SK-N-SH (cell line): ENCODE results near the gene WFDC9.

Experiments used
- CTCF ChIP-seq: fragments of 200-600 bp; sonication (generic); IDR thresholded peaks from 2 replicates; pipeline ENCODE4 v1.6.1; 2017; ENCODE audit warnings: antibody characterized with exemption, mild to moderate bottlenecking, moderate library complexity
- EP300 ChIP-seq, 2 experiments: IDR thresholded peaks; 2 replicates each; pipeline versions ENCODE4 v1.4.0 to v1.6.1; 2012; ENCODE audit warnings: borderline replicate concordance in 1 of 2, low read depth in 1 of 2, low read length in 1 of 2
- FOSL2 ChIP-seq: IDR thresholded peaks from 2 replicates; pipeline ENCODE4 v1.4.0; 2012; ENCODE audit warnings: low read depth, mild to moderate bottlenecking, moderate library complexity, borderline replicate concordance
- MAX ChIP-seq: IDR thresholded peaks from 2 replicates; pipeline ENCODE4 v1.4.0; 2012; ENCODE audit warnings: low read depth
- NFIC ChIP-seq: IDR thresholded peaks from 2 replicates; pipeline ENCODE4 v1.4.0; 2012; ENCODE audit warnings: borderline replicate concordance
- NRF1 ChIP-seq: IDR thresholded peaks from 2 replicates; pipeline ENCODE4 v1.6.1; 2012; ENCODE audit warnings: low read depth, mild to moderate bottlenecking, low read length
- POLR2AphosphoS5 ChIP-seq: IDR thresholded peaks from 2 replicates; pipeline ENCODE4 v1.6.1; 2012; ENCODE audit warnings: low read depth, low read length
- REST ChIP-seq: IDR thresholded peaks from 2 replicates; pipeline ENCODE4 v1.6.1; 2012; ENCODE audit warnings: mild to moderate bottlenecking, low read depth, low read length, moderate library complexity
- RFX5 ChIP-seq: IDR thresholded peaks from 2 replicates; pipeline ENCODE4 v1.6.1; 2012; ENCODE audit warnings: mild to moderate bottlenecking, improper control_type of control experiment, low read length
- SMC3 ChIP-seq: IDR thresholded peaks from 2 replicates; pipeline ENCODE4 v1.6.1; 2012; ENCODE audit warnings: low read depth, low read length, improper control_type of control experiment
- TEAD4 ChIP-seq: IDR thresholded peaks from 2 replicates; pipeline ENCODE4 v1.4.0; 2012; ENCODE audit warnings: mild to moderate bottlenecking, borderline replicate concordance; ENCODE audit not compliant: insufficient read depth
- USF1 ChIP-seq: IDR thresholded peaks from 2 replicates; pipeline ENCODE4 v1.4.0; 2012; ENCODE audit warnings: low read depth, borderline replicate concordance

- TF ChIP-seq CTCF, result no peak
- no peak for TF ChIP-seq MAX
- TF ChIP-seq REST, result no peak
- TF ChIP-seq RFX5, result no peak
- TF ChIP-seq NFIC, result no peak
- no peak for TF ChIP-seq SMC3
- no peak for TF ChIP-seq NRF1
- no peak for TF ChIP-seq FOSL2
- TF ChIP-seq USF1, result no peak
- TF ChIP-seq TEAD4, result no peak
- TF ChIP-seq POLR2AphosphoS5, result no peak
- TF ChIP-seq EP300 (IDR thresholded peaks at IDR 0.05; ENCODE audit: borderline replicate concordance in 1 of 2, low read depth in 1 of 2, low read length in 1 of 2), result no peak
These were observed 51.9 kb downstream of the WFDC9 start, which contains the start of gene WFDC8 for GRCh38 chr20:45579184-45579583.
